ENCODE results near the gene ARHGDIA.
"Not testable (repeated sequence)": the region's sequence is repeated elsewhere in the genome, so short reads cannot be mapped to it uniquely, and the experiment has no call there.

The ARHGDIA gene

GRCh38 chr17:81841866-81842265 lies 29.3 kb downstream of the ARHGDIA start:
- DNase-seq = no peak

- DNase-seq = peak in 1 of 3 donors; percentile 24
Measured at GRCh38 chr17:81840826-81841778, 30.0 kb downstream of the ARHGDIA start.

- DNase-seq = not testable (repeated sequence)
Measured at GRCh38 chr17:81840059-81840458, 31.1 kb downstream of the ARHGDIA start.

GRCh38 chr17:81839301-81839700 lies 31.8 kb downstream of the ARHGDIA start:
- DNase-seq = no peak

GRCh38 chr17:81838753-81839255 lies 32.3 kb downstream of the ARHGDIA start:
- no peak for DNase-seq

GRCh38 chr17:81837641-81838040 lies 33.5 kb downstream of the ARHGDIA start:
- DNase-seq = peak; percentile 75 to 88 (median 83)

GRCh38 chr17:81834831-81835267 lies 36.3 kb downstream of the ARHGDIA start, which contains the start of gene PPP1R27:
Gene PPP1R27, minus strand, starts transcription at chr17:81835050. Its CDS starts 97 bp downstream, at chr17:81834953.
- DNase-seq = no peak

GRCh38 chr17:81833921-81834830 lies 37.0 kb downstream of the ARHGDIA start:
- DNase-seq = no peak

GRCh38 chr17:81833160-81833920 lies 37.8 kb downstream of the ARHGDIA start, which contains the start of gene MCRIP1:
Gene MCRIP1, minus strand, starts transcription at chr17:81833291. Its CDS starts 8,785 bp downstream, at chr17:81824506.
- DNase-seq = peak; percentile 99 to 100 (median 99)

- DNase-seq = peak; percentile 42 to 68 (median 50)
Measured at GRCh38 chr17:81832608-81833159, 38.5 kb downstream of the ARHGDIA start.

- peak; percentile 91 to 96 (median 92) for DNase-seq
Measured at GRCh38 chr17:81831957-81832607, 39.1 kb downstream of the ARHGDIA start.

GRCh38 chr17:81831563-81831956 lies 39.6 kb downstream of the ARHGDIA start:
- DNase-seq = no peak

- no peak for DNase-seq
Measured at GRCh38 chr17:81829858-81830257, 41.3 kb downstream of the ARHGDIA start.

- DNase-seq = no peak
Measured at GRCh38 chr17:81828656-81829055, 42.5 kb downstream of the ARHGDIA start.

- DNase-seq = no peak
Measured at GRCh38 chr17:81825841-81826466, 45.2 kb downstream of the ARHGDIA start.

GRCh38 chr17:81824595-81824994 lies 46.5 kb downstream of the ARHGDIA start:
- no peak for DNase-seq

- no peak for DNase-seq
Measured at GRCh38 chr17:81823820-81824550, 47.2 kb downstream of the ARHGDIA start.

- DNase-seq = no peak
Measured at GRCh38 chr17:81822996-81823819, 47.9 kb downstream of the ARHGDIA start.

- DNase-seq = no peak
Measured at GRCh38 chr17:81822312-81822637, 48.9 kb downstream of the ARHGDIA start.

Data from suppressor macrophage treated with lipopolysaccharide for 1 hour (primary cell).